NCI-H128 (cell line): ENCODE results near the gene ARMC12.

Experiments used
- DNase-seq: peaks from one replicate; lab custom pipeline; 2025; ENCODE audit not compliant: unreplicated experiment; lab: John Stamatoyannopoulos, UW

ARMC12 gene

GRCh38 chr6:35797837-35798526 is 61.1 kb downstream of the ARMC12 start:
- DNase-seq = no peak
